Loucy (cell line): ENCODE results near the gene CCDC71.

Experiments
- H2AFZ ChIP-seq: fragments of 200-600 bp; sonication (generic); 2 replicates; pipeline ENCODE4 v1.6.0; 2016; ENCODE audit warnings: antibody characterized with exemption, mild to moderate bottlenecking, low read length, moderate library complexity
- H3F3A ChIP-seq: fragments of 200-600 bp; 2 replicates; pipeline ENCODE4 v1.6.0; 2016; ENCODE audit warnings: antibody characterized with exemption, low read depth, mild to moderate bottlenecking
- H3K27me3 ChIP-seq: fragments of 200-600 bp; sonication (generic); 2 replicates; pipeline ENCODE4 v1.6.1; 2014; ENCODE audit warnings: low read length, mild to moderate bottlenecking; ENCODE audit not compliant: insufficient read depth, poor library complexity, severe bottlenecking
- H3K36me3 ChIP-seq: fragments of 200-600 bp; sonication (generic); 2 replicates; pipeline ENCODE4 v1.6.1; 2016; ENCODE audit warnings: low read length; ENCODE audit not compliant: insufficient read depth
- H3K4me1 ChIP-seq: fragments of 200-600 bp; sonication (generic); 2 replicates; pipeline ENCODE4 v1.5.1; 2014; ENCODE audit warnings: low read length, mild to moderate bottlenecking; ENCODE audit not compliant: insufficient read depth, poor library complexity, severe bottlenecking
- H3K4me2 ChIP-seq: fragments of 200-600 bp; sonication (generic); 2 replicates; pipeline ENCODE4 v1.6.0; 2014; ENCODE audit warnings: antibody characterized with exemption, low read length, low read depth, mild to moderate bottlenecking; ENCODE audit not compliant: poor library complexity, severe bottlenecking
- H3K4me3 ChIP-seq: fragments of 200-600 bp; sonication (generic); 2 replicates; pipeline ENCODE4 v1.5.1; 2014; ENCODE audit warnings: low read length, mild to moderate bottlenecking, mixed read lengths; ENCODE audit not compliant: poor library complexity, severe bottlenecking
- H3K79me2 ChIP-seq: fragments of 200-600 bp; sonication (generic); 2 replicates; pipeline ENCODE4 v1.6.1; 2014; ENCODE audit warnings: low read length; ENCODE audit not compliant: insufficient read depth
- H3K9ac ChIP-seq: fragments of 200-600 bp; sonication (generic); 2 replicates; pipeline ENCODE4 v1.6.0; 2014; ENCODE audit warnings: mild to moderate bottlenecking, low read depth, low read length, moderate library complexity; ENCODE audit not compliant: poor library complexity, severe bottlenecking
- H3K9me2 ChIP-seq: fragments of 200-600 bp; sonication (generic); replicated peaks from 2 replicates; pipeline ENCODE4 v1.6.1; 2016; ENCODE audit warnings: low read depth, low read length, mixed read lengths
- H3K9me3 ChIP-seq: fragments of 200-600 bp; sonication (generic); 2 replicates; pipeline ENCODE4 v1.6.1; 2014; ENCODE audit warnings: mild to moderate bottlenecking, antibody characterized with exemption, low read length, low read depth; ENCODE audit not compliant: insufficient read depth
- H4K20me1 ChIP-seq: fragments of 200-600 bp; sonication (generic); 2 replicates; pipeline ENCODE4 v1.6.0; 2014; ENCODE audit warnings: antibody characterized with exemption, low read length, mild to moderate bottlenecking; ENCODE audit not compliant: insufficient read depth, poor library complexity, severe bottlenecking
- CTCF ChIP-seq: fragments of 200-600 bp; sonication (generic); conservative IDR thresholded peaks from 2 replicates; pipeline ENCODE4 v1.5.1; 2014; ENCODE audit warnings: mild to moderate bottlenecking, antibody characterized with exemption, low read length
- EZH2phosphoT487 ChIP-seq: fragments of 200-600 bp; IDR thresholded peaks from 2 replicates; pipeline ENCODE4 v1.6.1; 2018; ENCODE audit warnings: antibody characterized with exemption, mild to moderate bottlenecking, moderate library complexity, borderline replicate concordance

CCDC71 gene

GRCh38 chr3:49124203-49124602, 41.9 kb downstream of the CCDC71 start:
- H2AFZ ChIP-seq: no peak overlapping the region
- no peak overlapping the region for H3K4me3 ChIP-seq
- no peak overlapping the region for H3K4me2 ChIP-seq
- no peak overlapping the region for H3K9ac ChIP-seq
- H3K36me3 ChIP-seq: no peaks in the 10 kb centered on the region
- TF ChIP-seq EZH2phosphoT487: no peak
- no peak for TF ChIP-seq CTCF
- peaks cover 13% of the 10 kb centered on the region for H3K4me1 ChIP-seq
- no peaks in the 10 kb centered on the region for H3K9me3 ChIP-seq
- H3K79me2 ChIP-seq: peaks cover 11% of the 10 kb centered on the region
- H4K20me1 ChIP-seq: peaks cover 3% of the 10 kb centered on the region
- no peaks in the 10 kb centered on the region for H3K27me3 ChIP-seq
- no peaks in the 10 kb centered on the region for H3K9me2 ChIP-seq
- H3F3A ChIP-seq: peaks cover 7% of the 10 kb centered on the region

- Histone ChIP-seq H3K9me2 (no peaks in the 10 kb centered on the region), H4K20me1 (peaks cover 3% of the 10 kb centered on the region), H3K4me1 (peaks cover 18% of the 10 kb centered on the region), H3K27me3 (no peaks in the 10 kb centered on the region), H3K9ac (no peak overlapping the region), H3K4me2 (no peak overlapping the region), H3K79me2 (peaks cover 16% of the 10 kb centered on the region), H3F3A (peaks cover 7% of the 10 kb centered on the region), H3K9me3 (no peaks in the 10 kb centered on the region), H3K36me3 (no peaks in the 10 kb centered on the region), H3K4me3 (no peak overlapping the region), H2AFZ (no peak overlapping the region)
- TF ChIP-seq CTCF (no peak), EZH2phosphoT487 (no peak)
Observed at GRCh38 chr3:49123687-49124086, 42.4 kb downstream of the CCDC71 start.

DNA sequence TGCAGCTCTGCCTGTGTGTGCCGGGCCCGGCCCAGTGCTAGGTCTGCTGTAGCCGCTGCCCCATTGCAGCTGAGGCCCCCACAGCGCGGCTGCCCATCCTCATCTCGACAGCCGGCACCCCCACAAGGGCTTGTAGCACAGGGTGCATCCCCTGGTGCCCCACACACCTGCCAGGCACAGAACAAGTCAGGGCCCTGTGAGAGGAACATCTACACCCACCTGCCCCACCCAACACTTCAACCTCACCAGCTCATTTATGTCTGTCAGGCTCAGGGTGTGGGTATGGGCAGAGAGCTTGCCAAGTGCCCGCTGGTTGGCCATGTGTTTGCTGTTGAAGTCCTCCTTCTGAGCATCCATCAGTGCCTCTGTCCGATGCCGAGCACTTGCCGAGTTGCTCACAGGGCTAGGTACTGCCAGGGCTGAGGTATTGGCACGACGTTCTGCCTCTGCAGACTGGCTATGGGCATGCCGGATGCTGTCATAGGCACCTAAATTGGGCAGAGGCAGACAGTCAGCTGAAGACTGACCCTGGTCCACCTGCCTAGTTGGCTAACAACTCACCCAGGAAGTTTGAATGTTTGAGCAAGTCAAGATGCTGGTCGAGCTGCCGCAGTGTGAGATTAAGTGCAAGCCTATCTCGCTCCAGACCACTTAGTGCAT, 43.1 kb downstream of the CCDC71 start:
- Histone ChIP-seq H3F3A (peaks cover 7% of the 10 kb centered on the region), H3K9me3 (no peaks in the 10 kb centered on the region), H2AFZ (no peak overlapping the region), H3K36me3 (peaks cover under 1% of the 10 kb centered on the region; the same call in 1 of the 2 replicates), H3K4me1 (peaks cover 21% of the 10 kb centered on the region), H3K27me3 (no peaks in the 10 kb centered on the region), H3K4me3 (no peak overlapping the region), H3K79me2 (peaks cover 23% of the 10 kb centered on the region), H3K9ac (no peak overlapping the region), H3K9me2 (no peaks in the 10 kb centered on the region), H4K20me1 (peaks cover 3% of the 10 kb centered on the region), H3K4me2 (no peak overlapping the region)
- no peak for TF ChIP-seq EZH2phosphoT487
- TF ChIP-seq CTCF: no peak
